Colon (tissue), 2 donors: Measurements from ENCODE around the gene PRKCH.

Source experiments
- FAIRE-seq: peaks from 2 replicates; lab custom pipeline; 2012; peaks lifted over from hg19 to GRCh38; lab: Jason Lieb, UNC
- donor health status: control.
- donor health status: control.

PRKCH gene

DNA sequence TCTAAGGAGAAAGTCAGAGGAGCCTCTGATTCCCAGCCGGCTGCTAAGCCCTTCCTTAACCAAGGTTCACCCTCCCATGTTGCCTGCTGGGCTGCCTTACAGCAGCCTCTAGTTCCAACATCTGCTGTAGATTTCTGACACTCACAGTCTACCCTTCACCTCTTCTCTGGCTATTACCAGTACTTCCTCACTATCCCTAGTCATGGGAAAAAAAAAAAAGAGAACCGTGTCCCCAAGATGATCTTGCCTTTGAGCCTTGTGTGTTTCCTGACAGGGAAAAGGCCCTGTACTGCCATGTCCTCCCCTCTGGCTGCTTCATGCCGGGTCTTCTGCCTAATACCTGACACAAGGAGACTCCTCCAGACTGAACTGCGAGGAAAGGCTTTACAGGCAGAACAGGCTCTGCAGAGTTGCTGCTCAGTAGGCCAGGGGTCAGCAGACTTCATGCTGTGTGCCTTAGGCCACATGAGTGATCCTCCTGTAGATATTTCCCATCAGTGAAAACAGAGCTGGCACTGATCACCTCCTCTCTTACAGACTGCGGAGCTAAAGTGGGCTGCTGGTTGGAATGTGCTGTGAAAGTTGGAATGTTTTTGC lies 46.8 kb downstream of the PRKCH start:
- no peak for FAIRE-seq

DNA sequence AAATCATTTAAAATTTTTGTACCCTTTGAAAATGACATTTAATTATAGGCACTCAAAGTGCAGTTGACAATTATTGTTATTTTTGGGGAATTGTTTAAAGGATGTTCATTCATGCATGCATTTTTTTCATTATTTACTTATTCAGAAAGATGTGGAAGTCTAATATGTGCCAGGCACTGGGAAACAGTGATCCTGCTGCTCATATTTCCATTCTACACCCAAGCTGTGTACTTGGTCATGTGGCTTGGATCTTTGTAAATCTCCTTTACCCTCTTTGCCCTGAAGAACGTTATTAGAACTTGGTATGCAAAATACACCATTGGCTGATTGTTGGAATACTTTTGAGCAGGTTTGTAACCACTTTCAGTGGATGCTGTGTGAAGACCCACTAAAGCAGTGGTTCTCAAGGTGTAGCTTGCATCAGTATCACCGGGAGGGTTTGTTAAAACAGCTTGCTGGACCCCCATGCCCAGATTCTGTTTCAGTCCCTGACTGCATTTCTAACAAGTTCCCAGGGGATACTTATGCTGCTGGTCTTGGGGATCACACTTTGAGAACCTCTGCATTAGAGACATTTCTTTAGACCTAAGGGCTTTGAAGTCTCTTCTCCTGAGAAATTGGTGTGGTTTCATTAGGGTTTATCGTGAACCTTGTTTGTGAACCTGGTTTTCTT lies 47.5 kb downstream of the PRKCH start:
- FAIRE-seq, result no peak

DNA sequence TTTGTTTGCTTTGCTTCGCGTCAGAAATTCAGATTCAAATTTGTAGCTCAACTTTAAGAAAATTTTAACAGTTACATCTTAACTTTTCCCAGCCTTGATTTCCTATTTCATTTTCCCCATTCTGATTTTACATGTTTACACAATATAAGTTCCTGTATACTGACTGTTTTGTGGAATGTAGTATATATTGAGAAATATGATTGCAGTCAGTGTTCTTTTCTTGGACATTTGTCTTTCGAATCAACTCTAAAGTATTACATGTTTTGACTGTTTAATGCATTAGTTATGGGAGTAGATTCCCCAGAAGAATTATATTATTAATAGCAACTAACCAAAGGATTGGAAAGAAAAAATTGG lies 48.1 kb downstream of the PRKCH start:
- no peak for FAIRE-seq

DNA sequence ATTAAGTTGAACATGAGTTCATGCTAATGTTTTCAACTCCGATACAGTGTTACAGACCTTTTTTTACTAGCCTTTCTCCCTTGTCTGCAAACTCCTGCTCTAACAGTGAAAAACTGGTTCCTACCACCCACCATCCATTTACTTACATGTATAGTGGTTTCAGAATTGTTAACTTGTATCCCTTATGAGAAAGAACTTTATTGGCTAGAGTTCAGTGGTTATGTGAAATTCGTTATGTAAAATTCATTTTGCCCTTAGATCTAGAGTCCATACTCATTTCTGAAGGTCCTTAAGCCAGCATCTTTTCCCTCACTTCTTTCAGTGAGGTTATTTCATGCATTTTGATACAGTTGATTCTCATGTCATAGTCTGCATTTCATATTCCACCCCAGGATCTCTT lies 51.0 kb downstream of the PRKCH start:
- no peak for FAIRE-seq

DNA sequence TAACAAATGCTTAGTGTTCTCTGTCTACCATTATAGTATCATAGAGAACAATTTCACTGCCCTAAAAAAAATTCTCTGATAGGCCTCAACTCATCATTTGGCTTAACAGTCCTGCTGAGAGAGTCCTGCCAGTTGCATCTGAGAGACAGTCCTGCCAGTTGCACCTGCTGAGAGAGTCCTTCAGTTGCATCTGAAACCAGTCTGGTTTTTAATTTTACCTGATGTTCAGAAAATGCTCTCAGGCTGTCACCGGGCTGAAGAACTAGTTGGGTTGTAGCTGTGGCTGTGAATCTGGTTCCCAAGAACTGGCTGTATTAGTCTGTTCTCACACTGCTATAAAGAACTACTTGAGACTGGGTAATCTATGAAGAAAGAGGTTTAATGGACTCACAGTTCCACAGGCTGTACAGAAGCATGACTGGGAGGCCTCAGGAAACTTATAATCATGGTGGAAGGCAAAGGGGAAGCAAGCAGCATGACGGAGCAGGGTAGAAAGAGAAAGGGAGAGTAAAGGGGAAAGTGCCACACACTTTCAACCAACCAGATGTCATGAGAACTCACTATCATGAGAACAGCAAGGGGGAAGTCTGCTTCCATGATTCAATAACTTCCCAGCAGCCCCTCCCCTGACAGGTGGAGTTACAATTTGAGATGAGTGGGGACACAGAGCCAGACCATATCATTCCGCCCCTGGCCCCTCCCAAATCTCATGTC lies 51.6 kb downstream of the PRKCH start:
- FAIRE-seq, result no peak

DNA sequence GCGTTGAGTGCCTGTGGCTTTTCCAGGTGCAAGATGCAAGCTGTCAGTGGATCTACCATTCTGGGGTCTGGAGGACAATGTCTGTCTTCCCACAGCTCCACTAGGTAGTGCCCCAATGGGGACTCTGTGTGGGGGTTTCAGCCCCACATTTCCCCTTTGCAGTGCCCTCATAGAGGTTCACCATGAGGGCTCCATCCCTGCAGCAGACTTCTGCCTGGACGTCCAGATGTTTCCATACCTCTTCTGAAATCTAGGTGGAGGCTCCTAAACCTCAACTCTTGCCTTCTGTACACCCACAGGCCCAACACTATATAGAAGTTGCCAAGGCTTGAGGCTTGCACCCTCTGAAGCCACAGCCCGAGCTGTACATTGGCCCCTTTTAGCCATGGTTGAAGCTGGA lies 52.9 kb downstream of the PRKCH start:
- FAIRE-seq, result no peak

DNA sequence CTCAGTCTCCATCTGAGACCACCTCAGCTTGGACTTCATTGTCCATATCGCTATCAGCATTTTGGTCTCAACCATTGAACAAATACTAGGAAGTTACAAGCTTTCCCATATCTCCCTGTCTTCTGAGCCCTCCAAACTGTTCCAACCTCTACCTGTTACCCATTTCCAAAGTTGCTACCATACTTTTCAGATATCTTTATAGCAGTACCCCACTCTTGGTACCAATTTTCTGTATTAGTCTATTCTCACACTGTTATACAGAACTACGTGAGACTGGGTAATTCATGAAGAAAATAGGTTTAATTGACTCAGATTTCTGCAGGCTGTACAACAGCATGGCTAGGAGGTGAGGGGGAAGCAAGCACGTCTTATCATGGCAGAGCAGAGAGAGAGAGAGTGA lies 53.8 kb downstream of the PRKCH start:
- no peak for FAIRE-seq

DNA sequence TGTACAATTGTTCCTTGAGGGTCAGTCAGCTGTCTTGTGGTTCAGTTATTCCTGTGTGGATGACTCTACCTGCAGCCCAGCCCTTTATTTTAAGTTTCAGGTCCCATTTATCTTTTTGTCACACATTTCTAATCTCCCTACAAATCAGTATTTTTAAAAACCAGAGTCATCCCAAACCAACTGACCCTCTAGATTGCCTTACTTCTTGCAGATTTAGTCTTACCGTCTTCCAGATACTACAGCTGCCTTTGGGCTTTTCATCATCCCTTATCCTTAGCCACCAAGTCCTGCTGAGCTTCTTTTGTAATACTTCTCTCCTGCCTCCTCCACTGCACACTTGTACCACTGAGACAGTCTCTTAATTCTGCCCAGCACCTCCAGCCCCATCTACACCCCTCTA lies 54.9 kb downstream of the PRKCH start:
- no peak for FAIRE-seq

DNA sequence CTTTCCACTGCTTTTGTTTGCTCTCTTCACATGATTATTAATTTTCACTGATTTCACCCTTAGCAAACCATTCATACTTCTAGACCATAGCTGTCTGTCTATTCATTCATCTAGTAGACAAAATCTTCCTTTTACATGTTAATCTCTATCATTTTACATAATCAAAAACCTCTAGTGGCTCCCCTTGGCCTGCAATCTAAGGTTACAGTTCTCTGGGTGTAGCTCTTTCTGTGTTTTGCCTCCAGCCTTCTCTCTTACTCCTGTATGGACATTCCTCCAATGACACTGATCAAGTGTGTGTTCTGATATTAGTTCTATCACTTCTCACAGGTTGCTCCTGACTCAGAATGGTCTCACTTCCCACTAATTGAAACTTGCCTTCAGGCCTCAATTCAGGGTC lies 56.4 kb downstream of the PRKCH start:
- FAIRE-seq, result no peak

DNA sequence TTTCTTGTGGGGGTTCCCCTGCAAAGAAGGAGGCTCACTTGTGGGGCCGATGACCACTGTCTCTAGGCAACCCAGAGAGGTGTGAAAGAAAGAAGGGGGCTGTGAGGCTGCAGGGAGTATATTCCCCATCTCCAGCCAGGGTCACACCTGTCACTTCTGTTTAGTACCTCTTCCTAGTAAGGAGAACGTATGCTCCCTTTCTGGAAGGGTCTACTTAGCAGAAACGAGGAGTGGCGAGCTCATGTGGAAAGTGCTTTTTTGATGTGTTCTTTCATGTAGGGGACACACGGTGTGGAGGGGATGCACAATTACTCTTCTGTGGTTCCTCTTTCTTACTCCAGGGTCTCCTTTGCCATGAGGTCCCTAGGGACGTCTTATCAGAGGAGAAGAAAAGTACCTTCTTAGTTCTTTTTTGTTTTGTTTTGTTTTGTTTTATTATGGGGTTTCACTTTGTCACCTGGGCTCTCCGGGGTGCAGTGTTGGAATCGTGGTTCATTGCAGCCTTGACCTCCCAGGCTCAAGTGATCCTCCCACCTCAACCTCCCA lies 58.3 kb downstream of the PRKCH start:
- no peak for FAIRE-seq

DNA sequence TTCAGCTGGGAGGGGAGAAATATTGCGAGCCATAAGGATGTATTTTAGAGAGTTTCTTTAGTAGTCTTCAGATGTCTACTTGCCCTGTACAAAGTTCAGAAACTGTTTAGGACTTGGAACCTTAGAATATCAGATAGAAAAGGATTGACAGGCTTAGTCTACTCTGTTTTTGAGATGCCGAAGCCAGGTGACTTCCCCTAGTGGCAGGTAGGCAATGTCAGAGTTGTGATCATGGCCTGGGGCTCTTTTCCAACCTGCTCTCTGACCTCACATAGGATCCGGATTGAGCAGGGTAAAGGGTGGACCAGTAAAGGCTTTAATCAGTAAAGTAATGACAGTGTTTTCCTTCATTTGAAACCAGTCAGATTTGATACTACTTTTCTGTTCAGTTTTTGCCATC lies 59.6 kb downstream of the PRKCH start:
- FAIRE-seq, result no peak

DNA sequence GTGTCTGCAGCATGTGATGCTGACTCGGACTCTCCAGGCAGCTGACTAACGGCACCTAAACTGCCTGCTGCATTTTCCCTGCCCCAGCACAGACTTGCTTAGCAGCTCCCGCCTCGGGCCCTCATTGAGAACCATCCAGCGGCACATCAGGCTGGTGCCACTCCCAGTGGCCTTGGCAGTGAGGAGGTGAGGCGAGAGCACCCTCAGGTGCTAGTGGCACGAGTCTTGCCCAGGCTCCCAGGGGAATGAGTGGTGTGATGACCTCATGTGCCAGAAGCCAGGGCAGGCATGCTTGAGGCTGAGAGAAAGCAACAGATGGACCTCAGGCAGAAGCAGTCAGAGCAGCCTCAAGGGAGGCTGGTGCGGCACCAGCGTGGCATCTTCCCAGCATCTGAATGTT lies 60.2 kb downstream of the PRKCH start:
- no peak for FAIRE-seq

DNA sequence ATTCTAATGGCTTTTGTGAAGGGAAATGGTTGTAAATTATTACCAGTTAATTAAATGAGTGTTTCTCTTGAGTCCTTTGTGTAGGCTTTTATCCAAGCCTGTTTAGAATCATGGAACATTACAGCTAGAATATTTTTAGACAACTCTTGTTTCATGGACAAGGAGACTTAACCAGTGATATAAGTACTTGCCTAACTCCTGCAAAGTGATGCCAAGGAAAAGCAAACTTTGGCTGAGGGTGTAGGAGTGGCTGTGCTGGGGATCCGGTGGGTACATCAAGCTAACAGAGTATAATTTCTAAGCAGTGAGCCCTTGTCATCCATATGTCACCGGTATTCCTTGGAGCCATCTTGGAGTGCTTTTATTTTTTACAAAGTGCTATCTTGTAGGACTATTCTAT lies 61.5 kb downstream of the PRKCH start:
- FAIRE-seq, result no peak

DNA sequence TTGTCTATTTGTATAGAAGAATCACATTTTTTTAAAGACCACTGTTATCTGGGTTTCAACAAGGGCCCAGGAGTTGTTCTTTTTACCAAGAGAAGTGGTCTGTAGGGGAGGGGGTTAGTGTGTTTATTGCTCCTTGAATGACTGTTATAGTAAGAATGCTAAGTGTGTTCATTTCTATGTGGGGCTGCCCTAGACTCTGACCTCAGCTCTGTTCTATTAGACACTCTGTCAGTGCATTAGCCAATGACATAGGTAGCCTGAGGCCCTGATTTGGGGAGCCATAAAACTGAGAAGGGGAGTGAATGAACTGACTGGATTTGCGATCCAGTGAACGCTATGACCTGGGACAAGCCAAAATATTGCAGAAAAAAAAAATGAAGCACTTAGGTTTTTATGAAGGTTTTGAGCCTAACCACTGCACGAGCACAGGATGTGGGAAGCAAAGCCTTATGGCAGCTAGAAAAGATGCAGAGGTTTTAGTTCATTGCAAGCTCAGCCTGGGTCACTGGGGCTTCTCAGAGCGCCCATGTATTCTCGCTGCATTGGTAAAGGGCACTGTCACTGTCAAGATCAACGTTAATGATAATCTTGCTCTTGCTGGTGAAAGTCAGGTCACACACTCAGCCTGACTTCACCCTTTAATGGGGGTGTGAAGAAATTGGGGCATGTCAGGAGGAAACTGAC lies 63.8 kb downstream of the PRKCH start:
- no peak for FAIRE-seq

DNA sequence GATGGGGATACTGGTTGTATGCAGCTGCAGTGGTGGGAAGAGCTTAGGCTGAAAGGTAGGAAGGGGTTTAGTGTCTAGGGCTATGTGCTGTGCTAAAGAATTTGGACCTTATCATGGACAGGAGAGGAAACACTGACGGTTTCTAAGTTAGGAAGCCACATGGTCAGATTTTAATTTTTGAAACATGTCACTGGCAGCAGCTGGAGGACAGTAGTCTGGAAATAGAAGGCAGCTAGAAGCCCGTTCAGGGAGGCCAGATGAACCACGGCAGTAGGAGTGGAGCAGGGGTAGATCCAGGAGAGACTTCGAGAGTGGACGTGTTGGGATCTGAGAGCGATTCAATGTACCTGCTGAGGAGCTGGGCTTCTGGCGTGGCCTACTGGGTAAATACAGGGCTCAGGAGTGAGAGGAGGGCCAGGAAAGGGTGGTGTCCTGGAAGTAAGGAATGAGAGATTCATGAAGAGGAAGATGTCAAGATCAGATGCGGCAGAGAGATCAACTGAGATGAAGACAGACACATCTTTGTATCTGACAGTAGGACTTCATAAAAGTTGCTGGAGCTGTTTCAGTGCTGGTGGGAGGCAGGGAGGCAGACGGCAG lies 64.9 kb downstream of the PRKCH start:
- no peak for FAIRE-seq

DNA sequence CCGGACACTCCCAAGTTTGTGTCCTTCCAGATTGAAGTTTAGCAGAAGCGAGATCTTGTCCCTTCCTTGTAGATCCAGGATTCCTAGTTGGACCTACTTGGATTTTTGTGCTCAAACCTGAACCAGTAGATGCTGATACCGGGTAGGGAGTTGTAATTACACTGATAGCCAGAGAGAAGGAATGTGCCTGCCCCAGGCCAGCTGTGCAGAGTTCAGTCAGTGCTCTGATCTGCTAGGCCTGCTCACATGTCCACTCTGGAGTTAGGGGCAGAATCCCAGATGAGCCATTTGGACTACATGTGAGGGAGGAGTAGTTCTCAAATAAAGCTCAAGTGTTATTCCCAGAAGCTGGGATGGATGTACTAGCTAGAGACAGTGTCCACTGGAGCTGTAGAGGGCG lies 65.7 kb downstream of the PRKCH start:
- FAIRE-seq, result no peak

DNA sequence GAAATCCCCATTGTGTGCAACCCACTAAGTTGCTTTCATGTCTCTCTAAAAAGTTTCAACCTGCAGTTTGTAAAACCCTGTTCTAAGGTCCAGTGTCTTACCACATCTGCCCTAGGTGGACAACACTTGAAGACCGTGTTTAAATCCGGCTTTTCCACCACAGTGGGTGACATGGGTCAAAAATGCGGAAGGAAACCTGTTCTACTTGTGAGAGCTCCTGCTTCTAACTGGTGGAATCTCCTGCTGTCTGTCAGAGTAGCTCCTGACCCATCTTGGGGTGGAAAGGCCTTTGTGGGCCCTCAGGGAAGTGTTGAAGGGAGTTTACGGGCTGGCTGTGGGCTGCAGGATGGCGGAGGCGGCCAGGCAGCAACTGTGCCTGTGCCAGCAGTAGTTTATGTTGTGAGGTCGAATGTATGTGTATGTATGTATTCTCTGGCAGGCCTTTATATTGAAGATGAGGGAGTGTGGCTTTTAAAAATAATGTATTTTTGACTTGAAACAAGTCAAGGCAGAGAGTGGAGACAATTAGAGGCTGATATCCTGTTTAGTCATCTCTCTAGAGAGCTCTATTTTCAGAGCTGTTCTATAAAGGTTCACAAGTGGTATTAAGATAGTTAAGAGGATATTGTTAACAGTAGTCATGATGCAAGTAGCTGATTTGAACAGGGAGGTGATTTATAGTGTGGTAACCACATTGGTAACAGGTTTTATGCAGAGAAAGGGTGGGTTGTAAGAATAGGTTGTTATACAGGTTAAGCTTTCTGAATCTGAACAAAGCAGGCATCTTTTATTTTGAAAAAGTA lies 67.0 kb downstream of the PRKCH start:
- FAIRE-seq, result no peak

DNA sequence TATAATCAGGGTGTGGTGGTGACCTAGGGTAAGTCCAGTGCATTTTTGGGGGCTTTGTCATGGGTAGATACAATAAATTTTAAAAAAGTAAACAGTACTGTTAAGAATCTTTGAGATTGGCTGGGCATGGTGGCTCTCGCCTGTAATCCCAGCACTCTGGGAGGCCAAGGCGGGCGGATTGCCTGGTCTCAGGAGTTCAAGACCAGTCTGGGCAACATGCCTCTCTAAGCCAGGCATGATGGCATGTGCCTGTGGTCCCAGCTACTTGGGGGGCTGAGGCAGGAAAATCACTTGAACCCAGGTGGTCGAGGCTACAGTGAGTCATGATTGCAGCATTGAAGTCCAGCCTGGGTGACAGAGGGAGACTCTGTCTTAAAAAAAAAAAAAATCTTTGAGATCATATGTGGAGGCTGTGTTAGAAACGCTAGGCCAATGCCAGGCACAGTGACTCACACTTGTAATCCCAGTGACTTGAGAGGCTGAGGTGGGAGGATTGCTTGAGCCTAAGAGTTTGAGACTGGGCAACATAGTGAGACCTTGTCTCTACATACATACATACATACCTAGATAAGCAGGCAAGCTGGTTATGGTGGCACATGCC lies 67.7 kb downstream of the PRKCH start:
- no peak for FAIRE-seq

DNA sequence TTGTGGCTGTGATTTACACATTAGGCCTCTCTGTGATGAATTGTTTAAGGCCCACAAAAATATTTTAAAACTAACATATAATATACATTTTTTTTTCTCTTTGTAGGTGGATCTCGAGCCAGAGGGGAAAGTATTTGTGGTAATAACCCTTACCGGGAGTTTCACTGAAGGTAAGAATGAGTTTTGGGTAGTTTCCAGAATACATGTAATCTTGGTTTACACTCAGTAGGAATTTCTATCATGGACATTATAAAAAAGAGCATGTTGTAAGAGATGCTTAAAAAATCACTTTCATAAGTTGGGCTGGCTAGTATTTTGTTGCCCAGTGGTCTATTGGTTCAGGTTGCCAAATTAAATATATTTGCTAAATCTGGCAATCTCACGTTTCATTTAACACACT lies 69.7 kb downstream of the PRKCH start:
- FAIRE-seq, result no peak

DNA sequence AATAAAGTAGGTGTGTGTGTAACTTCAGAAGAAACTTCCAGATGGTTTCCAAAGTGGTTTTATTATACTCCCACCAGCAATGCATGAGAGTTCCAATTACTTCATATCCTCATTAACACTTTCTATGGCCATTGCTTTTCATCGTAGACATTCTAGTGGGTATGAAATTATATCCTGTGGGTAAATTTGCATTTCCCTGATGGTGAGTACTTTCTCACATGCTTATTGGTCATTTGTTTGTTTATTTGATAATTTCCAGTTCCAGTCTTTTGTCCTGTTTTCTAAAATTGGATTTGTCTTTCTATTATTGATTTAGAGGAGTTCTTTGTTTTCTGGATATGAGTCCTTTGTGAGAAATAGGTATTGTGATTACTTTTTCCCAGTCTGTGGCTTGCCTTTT lies 70.9 kb downstream of the PRKCH start:
- FAIRE-seq, result no peak

DNA sequence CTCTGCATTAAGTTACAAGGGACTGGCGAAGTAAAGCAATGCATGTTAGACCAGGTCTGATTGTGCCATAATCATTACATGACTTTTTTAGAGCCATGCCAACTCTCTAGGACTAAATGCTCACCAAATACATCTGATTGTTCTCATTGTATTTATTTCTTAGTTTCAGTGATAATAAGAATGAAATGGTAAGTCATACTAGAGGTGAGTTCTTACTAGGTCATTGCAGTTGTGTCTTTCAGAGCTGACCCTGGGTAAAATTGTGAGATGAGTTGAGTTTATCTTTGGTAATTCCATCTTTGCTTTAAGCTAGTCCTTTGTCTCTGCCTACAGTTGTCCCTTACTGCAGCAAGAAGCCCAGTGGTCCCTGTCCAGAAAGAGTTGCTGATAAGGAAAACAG lies 73.2 kb downstream of the PRKCH start:
- no peak for FAIRE-seq
